HG03097 (cell line): Measurements from ENCODE around the gene DCUN1D2.
A peak's percentile ranks its signal among the peaks of the same experiment; 100 is the strongest.
"Not testable (repeated sequence)": the region's sequence is repeated elsewhere in the genome, so short reads cannot be mapped to it uniquely, and the experiment has no call there.

Source experiments
- ATAC-seq: cut with Tn5 transposase; IDR thresholded peaks from one replicate; pipeline ENCODE4 v1.9.1; 2021; ENCODE audit not compliant: unreplicated experiment, low FRiP score

DCUN1D2 gene

GRCh38 chr13:113491982-113492381 lies 1.5 kb upstream of the DCUN1D2 start:
- no peak for ATAC-seq

- no peak for ATAC-seq
Observed at GRCh38 chr13:113491418-113491883, 940 bp upstream of the DCUN1D2 start.

- ATAC-seq = peak; percentile 21
Observed at GRCh38 chr13:113489549-113490495, 689 bp downstream of the DCUN1D2 start.

GRCh38 chr13:113489171-113489548 lies 1.4 kb downstream of the DCUN1D2 start:
- no peak for ATAC-seq

- ATAC-seq = no peak
Observed at GRCh38 chr13:113488283-113488682, 2.2 kb downstream of the DCUN1D2 start.

GRCh38 chr13:113486698-113487097 lies 3.8 kb downstream of the DCUN1D2 start:
- no peak for ATAC-seq

- no peak for ATAC-seq
Observed at GRCh38 chr13:113485545-113485944, 5.0 kb downstream of the DCUN1D2 start.

GRCh38 chr13:113483504-113484293 lies 6.8 kb downstream of the DCUN1D2 start:
- no peak for ATAC-seq

- no peak for ATAC-seq
Observed at GRCh38 chr13:113483081-113483480, 7.4 kb downstream of the DCUN1D2 start.

GRCh38 chr13:113479179-113479578 lies 11.3 kb downstream of the DCUN1D2 start:
- no peak for ATAC-seq

- ATAC-seq = no peak
Observed at GRCh38 chr13:113477724-113478123, 12.8 kb downstream of the DCUN1D2 start.

GRCh38 chr13:113476811-113477210 lies 13.7 kb downstream of the DCUN1D2 start:
- no peak for ATAC-seq

- no peak for ATAC-seq
Observed at GRCh38 chr13:113475911-113476310, 14.6 kb downstream of the DCUN1D2 start.

- no peak for ATAC-seq
Observed at GRCh38 chr13:113475280-113475679, 15.2 kb downstream of the DCUN1D2 start.

- no peak for ATAC-seq
Observed at GRCh38 chr13:113474179-113474578, 16.3 kb downstream of the DCUN1D2 start.

GRCh38 chr13:113472355-113473025 lies 18.0 kb downstream of the DCUN1D2 start:
- ATAC-seq = no peak

- no peak for ATAC-seq
Observed at GRCh38 chr13:113471844-113472243, 18.7 kb downstream of the DCUN1D2 start.

GRCh38 chr13:113470635-113471163 lies 19.8 kb downstream of the DCUN1D2 start:
- ATAC-seq = not testable (repeated sequence)

GRCh38 chr13:113470073-113470472 lies 20.4 kb downstream of the DCUN1D2 start:
- ATAC-seq = no peak

GRCh38 chr13:113469582-113469981 lies 20.9 kb downstream of the DCUN1D2 start:
- no peak for ATAC-seq
